Measurements from ENCODE around the gene PHTF2.

Gene PHTF2

GRCh38 chr7:77885155-77885554, 86.6 kb downstream of the PHTF2 start:
- DNase-seq, result no peak

- DNase-seq, result no peak
Observed at GRCh38 chr7:77887567-77887966, 89.0 kb downstream of the PHTF2 start.

GRCh38 chr7:77888998-77889397, 90.4 kb downstream of the PHTF2 start:
- no peak for DNase-seq

- DNase-seq, result no peak
Observed at GRCh38 chr7:77893813-77894212, 95.2 kb downstream of the PHTF2 start.

- DNase-seq, result no peak
Observed at GRCh38 chr7:77894574-77895091, 96.1 kb downstream of the PHTF2 start.

- no peak for DNase-seq
Observed at GRCh38 chr7:77895905-77896304, 97.3 kb downstream of the PHTF2 start.

GRCh38 chr7:77897004-77897547, 98.5 kb downstream of the PHTF2 start:
- no peak for DNase-seq

- no peak for DNase-seq
Observed at GRCh38 chr7:77899516-77899915, 100.9 kb downstream of the PHTF2 start.

- no peak for DNase-seq
Observed at GRCh38 chr7:77903597-77903996, 105.0 kb downstream of the PHTF2 start.

GRCh38 chr7:77904252-77904651, 105.7 kb downstream of the PHTF2 start:
- DNase-seq, result no peak

GRCh38 chr7:77907281-77907680, 108.7 kb downstream of the PHTF2 start:
- DNase-seq, result no peak

- DNase-seq, result no peak
Observed at GRCh38 chr7:77908664-77909063, 110.1 kb downstream of the PHTF2 start.

- DNase-seq, result no peak
Observed at GRCh38 chr7:77910124-77910523, 111.6 kb downstream of the PHTF2 start.

- no peak for DNase-seq
Observed at GRCh38 chr7:77912293-77912692, 113.7 kb downstream of the PHTF2 start.

- no peak for DNase-seq
Observed at GRCh38 chr7:77913977-77914607, 115.5 kb downstream of the PHTF2 start.

GRCh38 chr7:77917500-77918262, 119.1 kb downstream of the PHTF2 start:
- no peak for DNase-seq

GRCh38 chr7:77918676-77919075, 120.1 kb downstream of the PHTF2 start:
- no peak for DNase-seq

- DNase-seq, result no peak
Observed at GRCh38 chr7:77923419-77923818, 124.8 kb downstream of the PHTF2 start.

- DNase-seq, result no peak
Observed at GRCh38 chr7:77930496-77930895, 131.9 kb downstream of the PHTF2 start.

- no peak for DNase-seq
Observed at GRCh38 chr7:77931841-77932240, 133.3 kb downstream of the PHTF2 start.

- no peak for DNase-seq
Observed at GRCh38 chr7:77933394-77933793, 134.8 kb downstream of the PHTF2 start.

GRCh38 chr7:77935652-77936348, 137.2 kb downstream of the PHTF2 start:
- DNase-seq, result no peak

GRCh38 chr7:77940647-77941046, 142.1 kb downstream of the PHTF2 start:
- DNase-seq, result no peak

- DNase-seq, result no peak
Observed at GRCh38 chr7:77942431-77942830, 143.9 kb downstream of the PHTF2 start.
